Measurements from ENCODE around the gene CCNI.

DNA sequence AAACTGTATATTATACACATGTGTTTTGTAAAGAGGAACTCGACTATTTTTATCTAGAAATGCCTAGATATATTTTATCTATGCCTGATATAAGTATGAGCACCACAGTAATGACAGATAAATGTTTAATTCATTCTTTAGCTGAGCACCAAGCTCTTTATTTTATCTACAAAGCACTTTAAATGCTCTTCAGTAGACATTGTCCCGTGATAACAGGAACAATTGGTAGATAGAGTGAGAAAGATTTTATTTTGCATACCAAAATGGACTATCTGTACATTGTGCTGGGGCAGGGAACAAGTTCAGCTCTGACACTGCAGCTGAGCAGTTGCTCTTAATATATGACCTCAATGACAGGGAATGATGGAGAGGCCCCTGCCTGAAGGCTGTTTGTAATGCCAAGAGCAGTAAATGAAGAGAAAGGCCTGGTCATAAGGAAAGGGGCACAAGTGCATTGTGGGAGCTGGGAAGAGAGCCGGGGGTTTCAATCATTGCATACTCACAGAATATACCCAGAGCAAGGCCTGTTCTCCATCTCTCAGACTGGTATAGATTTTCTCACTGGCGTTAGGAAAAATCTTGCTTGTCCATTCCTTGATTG is 68.9 kb downstream of the CCNI start:
- TF ChIP-seq, protein P1, sequence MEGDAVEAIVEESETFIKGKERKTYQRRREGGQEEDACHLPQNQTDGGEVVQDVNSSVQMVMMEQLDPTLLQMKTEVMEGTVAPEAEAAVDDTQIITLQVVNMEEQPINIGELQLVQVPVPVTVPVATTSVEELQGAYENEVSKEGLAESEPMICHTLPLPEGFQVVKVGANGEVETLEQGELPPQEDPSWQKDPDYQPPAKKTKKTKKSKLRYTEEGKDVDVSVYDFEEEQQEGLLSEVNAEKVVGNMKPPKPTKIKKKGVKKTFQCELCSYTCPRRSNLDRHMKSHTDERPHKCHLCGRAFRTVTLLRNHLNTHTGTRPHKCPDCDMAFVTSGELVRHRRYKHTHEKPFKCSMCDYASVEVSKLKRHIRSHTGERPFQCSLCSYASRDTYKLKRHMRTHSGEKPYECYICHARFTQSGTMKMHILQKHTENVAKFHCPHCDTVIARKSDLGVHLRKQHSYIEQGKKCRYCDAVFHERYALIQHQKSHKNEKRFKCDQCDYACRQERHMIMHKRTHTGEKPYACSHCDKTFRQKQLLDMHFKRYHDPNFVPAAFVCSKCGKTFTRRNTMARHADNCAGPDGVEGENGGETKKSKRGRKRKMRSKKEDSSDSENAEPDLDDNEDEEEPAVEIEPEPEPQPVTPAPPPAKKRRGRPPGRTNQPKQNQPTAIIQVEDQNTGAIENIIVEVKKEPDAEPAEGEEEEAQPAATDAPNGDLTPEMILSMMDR (IDR thresholded peaks at IDR 0.05) = no peak
- TF ChIP-seq POLR2AphosphoS5 (IDR thresholded peaks at IDR 0.05) (no peak), POLR2A (IDR thresholded peaks at IDR 0.05) (no peak)
